GM21423 (cell line): ENCODE measurements around the gene LANCL2.
"Not testable (repeated sequence)": the region's sequence is repeated elsewhere in the genome, so short reads cannot be mapped to it uniquely, and the experiment has no call there.

Source experiments
- ATAC-seq: cut with Tn5 transposase; IDR thresholded peaks from one replicate; pipeline ENCODE4 v1.9.1; 2021; ENCODE audit warnings: mild to moderate bottlenecking, moderate library complexity; ENCODE audit not compliant: unreplicated experiment

LANCL2 gene

DNA sequence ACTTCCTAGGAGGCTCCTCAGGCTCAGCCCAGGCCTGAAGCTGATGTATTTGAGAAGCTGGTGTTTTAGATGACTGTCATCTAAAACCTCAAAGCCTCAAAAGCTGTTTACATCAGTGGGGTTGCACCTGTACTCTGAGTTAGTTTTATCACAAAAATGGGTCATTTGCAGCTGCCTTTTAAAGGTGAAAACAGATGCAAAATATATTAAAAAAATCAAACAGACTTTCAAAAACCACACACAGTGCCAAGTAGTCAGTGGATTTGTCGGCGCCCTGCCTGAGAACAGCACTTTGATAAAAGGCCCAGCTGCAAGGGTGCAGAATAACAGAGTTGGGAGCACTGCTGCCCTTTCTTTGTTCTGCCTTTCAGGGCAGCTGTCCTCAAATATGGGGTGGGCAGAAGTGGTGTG, 104.1 kb downstream of the LANCL2 start:
- ATAC-seq: no peak

DNA sequence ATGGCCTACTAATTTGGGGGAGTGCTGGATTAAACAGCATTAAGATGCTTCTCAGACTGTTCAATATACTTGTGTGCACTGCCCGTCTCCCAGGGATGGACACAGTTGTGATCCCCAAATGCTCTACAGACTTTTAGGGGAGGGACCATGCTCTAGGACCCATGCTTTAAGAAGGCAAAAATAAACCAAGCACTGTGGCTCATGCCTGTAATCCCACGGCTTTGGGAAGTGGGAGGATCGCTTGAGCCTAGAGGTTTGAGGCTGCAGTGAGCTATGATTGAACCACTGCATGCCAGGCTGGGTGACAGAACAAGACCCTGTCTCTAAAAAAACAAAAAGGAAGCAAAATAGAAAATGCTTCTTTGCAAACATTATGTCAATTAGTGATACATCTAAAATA, 104.6 kb downstream of the LANCL2 start:
- no peak for ATAC-seq

DNA sequence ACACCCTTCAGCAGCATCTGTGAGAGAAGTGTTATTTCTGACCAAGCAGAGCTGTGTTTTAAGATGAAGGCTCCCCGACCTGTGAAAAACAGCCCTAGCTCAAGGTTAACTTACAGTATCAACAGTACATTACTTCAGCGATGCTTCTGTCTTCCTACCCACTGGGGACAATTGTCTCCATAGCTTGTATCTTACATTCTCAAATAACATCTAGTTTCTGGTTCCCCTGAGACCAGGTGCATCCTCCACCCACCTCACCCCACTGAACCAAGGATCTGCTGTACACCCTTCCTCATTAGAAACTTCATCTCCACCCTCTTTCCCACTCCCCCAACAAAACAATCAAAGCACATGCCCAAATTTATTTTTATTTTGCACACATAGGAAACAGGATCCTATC, 105.1 kb downstream of the LANCL2 start:
- no peak for ATAC-seq

DNA sequence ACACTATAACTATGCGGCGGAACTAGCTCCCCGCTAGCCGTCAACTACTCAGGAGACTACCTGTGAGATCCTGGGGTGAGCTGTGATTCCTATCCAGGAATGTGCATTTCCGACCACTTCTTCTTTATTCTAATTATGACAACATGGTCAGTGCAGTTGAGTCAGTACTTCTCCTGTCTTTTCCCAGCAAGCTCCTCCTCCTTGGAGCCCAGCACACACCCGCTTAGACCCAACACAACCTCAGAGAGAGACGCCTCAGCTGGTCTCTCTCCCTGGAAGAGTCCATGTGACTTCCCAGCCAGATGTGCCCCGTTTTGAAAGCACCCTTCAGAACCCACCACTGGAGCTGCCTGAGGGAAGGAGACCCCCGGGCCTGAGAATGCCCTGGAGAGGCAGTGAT, 106.5 kb downstream of the LANCL2 start:
- not testable (repeated sequence) for ATAC-seq

DNA sequence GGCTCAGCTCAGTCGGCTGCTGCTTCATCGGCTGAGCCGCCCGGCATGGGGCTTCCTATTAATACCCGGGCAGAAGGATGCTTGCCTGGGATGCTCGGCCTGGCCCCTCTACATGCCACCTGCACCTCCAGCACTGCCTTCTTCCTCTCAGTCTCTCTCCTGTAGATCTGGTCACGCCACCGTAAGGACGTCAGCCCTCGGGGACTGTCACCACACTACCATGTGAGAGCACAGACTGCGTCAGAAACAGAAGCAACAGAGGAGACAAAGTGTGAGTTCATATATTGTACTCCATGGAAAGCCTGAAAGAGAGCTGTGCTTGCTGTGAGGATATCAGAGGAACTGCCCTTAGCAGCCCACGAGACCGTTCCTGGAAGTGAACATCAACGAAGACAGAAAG, 107.3 kb downstream of the LANCL2 start:
- ATAC-seq: not testable (repeated sequence)

DNA sequence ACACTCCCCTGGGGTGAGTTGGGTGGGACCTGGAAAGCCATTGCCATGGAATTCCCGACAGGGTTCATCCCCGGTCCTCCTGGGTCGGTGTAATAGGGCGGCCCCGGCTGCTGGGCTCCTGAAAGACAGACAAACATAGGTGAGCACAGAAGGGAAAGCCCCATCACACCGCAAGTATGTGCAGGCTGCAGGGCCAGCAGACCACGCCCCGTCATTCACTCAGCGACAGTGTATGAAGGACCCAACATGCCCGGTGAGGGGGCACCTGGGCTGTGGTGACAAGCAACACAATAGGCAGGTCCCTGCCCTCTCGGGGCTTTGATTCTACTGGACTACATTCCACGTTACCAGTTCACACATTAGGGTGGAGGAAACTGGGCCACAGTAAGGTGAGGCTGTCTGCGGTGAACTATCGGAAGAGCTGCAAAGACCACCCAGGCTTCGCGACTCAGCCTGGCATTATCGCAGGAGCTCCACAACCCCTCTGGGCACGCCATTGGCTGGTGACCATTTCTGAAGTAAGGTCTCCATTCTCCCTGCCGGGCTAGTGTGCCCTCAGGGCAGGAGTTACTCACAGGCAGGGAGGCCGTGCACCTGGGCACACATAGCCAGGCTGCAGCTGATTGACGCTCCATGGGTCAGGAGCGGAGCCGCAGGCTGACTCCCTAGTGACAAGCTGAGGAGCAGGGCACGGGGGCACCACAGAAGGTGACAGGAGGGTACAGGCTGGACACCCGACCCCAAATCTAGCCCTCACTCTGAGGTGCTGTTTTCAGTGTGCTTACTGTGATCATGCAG, 108.0 kb downstream of the LANCL2 start:
- ATAC-seq: no peak

DNA sequence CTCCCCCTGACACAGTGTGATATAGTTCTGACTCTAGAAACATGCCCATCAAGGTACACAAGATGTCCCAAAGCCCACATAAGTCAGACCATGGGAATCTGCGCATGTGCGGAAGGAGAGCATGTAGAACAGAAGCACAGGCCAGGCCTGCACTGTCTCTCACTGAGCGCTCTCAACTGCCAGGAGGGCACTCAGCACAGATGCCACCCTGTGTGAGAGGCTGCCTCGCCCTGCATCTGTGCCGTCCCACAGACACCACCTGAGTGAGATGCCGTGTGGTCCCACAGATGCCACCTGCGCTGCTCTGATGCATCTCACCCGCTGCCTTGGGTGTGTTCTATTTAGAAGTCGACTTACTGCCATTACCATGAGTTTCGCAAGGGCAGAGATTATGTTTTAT, 108.8 kb downstream of the LANCL2 start:
- no peak for ATAC-seq

DNA sequence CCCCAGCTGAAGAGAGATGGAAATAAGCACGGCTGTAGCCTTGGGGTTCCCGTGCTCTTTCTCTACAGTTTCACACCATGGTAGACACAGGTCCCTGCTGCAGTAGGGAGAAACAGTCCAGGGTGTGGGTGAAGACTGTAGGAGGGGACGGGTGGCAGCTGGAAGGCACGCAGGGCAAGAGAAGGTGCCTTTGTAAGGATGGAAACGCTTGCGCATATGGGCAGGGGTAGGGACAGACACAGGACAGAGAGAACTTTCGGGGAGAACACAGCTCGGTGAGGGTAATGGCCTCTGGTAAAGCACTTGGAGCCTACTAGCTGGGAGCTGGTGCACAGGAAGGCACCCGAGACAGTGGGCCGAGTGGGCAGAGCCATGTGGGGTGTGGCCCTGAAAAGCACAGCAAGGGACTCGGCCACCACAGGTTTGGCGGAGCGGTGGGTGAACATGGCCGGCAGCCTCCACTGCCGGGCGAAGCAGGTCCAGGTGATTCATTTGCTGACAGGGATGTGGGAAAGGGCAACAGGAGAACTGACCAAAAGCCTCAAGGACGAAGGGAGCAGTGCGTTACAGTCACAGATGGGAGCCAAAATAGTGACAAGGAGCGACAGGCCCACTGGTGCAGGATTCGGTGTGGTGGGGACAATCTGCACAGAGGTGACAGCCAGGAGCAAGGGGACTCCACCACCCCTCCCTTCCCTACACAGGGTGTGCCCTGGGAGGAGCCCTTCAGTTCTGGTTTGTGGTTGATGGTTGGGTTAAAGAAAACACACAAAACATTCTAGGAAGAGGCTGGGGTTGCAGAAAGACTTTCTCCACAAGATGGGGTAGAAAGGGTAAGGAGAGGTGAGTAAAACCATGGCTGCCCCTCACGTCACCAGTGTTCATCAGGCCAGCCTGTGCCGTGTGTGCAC, 110.1 kb downstream of the LANCL2 start:
- ATAC-seq: no peak

DNA sequence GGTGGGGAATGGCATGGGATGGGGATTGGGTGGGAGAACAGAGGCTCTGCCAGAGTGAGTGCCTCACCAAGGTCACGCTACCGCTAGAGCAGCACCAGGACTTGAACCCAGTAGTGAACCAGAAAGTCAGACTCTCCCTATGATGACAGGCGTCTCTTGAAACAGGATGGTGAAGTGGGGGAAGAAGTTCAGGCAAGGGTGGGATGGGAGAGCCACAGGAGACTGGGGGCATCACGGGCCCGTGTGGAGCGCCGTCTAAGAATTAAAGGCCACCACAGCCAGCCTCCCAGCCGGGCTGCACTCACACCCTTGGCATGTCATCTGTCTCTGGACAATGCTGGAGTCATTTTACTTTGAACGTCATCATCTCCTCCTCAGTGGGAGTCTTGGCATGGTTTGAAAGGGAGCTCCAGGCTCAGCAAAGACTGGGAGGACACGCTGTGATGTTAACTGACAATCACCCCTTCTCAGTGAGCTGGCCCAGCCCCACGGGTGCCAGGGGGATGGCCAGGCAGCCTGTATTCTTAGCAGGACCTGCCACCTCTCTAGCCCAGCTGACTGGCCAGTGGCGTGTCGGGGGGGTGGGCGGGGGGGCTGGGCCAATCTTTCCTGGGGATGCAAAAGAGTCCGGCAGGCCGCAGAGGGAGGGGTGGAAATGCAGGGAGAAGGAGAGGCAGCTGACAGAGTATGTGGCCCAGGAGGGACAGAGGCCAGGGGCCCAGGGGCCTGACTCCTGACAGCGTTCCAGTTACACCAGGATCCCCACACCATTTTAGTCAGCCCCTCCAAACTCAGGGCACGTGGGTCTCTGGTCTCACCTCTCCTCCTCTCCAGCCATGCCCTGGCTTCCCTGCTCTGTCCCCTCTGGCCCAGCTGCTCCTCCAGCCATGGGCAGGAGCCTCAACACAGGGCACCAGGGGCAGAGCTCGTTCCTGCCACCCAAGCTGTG, 111.0 kb downstream of the LANCL2 start:
- no peak for ATAC-seq

DNA sequence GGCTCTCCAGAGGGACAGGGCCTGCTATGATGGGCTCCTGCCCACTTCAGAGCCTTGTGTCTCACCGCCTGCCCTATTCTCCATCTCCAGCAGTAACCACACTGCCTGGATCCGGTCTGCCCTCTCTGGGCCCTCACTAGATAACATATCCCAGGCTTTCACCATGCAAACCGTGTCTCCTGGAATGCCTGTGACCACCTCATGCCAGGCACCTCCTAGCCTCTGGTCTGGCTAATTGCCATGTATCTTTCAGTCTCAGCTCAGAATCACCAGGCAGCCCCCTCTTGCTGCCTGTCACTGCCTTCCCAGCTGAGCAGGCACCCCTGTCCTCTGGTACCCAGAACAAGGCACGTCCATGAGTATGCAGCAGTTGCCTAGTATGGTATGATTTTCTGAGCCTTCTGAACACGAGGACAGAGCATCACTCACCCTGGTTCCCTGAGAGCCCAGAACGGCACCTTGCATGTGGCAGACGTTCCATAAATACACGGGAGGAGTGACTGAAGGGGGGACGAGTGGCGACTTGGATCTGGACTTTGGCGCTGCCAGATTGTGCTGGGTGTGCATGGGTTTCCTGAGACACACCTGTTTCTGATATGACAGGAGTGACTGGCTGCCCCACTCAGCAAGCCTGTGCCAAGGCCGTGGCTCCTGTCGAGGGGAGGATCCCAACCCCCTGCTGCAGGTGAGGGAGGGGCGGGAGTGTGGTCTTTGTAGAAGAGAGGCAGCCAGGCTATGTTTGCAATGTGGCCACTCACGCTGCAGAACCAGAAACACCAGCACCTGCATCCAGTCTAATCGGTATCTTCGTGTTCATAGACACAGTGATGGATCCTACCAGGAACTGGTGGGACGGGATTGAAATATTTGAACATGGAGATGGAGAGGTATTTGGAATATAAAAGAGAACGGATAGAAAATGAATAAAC, 112.0 kb downstream of the LANCL2 start:
- ATAC-seq: no peak

DNA sequence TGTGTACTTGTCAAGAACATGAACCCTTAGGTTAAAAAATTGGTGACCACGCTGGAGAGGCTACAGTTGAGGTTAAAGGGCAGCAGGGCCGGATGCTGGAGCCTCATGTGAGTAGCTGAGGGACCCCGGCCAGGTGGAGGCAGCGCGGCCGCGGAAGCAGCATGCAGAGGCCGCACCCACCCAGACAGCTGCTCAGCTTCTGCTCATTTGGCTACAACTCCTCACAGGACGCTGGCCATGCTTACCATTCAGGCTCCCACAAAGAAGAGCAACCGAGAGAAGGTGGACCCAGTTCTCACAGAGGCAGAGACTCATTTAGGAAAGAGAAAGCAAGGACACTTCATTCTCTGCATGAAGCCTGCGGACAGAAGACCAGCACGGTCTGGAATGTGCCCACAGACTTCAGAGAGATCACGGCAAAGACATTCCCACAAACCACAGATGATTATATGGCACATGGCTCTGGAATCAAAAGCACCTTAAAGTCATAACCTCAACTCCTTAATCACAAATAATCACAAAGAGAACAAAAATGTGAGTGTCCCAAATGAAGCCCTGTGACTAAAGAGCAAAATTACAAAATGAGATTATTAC, 112.7 kb downstream of the LANCL2 start:
- ATAC-seq: no peak

DNA sequence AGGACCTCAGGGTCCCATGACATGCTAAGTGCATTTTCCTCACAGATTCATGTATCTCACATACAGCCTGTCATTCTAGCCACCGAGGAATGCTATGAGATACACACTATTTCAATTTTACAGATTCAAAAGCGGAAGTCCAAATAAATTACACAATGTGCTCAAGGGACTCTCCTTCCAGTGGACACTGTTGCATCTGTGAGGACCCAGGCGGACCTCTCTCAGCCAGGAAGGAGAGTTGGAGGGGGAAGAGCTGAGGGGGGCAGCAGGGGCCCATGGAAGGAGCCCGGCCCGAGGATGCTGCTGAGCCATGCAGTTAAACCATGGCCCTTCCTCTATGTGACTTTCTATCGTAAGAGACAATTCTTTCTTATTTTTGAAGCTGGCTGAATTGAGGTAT, 113.6 kb downstream of the LANCL2 start:
- ATAC-seq: no peak

DNA sequence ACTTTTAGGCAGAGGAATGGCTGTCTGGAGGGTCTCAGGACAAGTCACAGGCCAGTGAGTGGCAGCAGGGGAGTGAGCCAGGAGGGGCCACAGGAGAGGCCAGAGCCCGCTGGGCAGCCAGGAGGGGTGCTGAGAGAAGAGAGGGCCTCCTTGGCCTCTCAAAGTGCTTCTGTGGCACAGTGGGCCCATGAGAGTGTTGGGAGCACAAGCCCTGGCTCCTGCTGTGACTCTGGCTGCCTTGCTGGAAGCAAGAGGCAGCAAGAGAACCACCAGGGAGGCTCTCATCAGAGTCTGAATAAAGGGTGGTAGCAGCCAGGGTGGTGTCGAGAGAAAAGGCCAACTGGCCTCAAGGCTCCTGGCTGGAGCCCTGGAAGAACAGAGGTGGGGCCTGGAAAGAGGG, 116.0 kb downstream of the LANCL2 start:
- ATAC-seq: no peak

DNA sequence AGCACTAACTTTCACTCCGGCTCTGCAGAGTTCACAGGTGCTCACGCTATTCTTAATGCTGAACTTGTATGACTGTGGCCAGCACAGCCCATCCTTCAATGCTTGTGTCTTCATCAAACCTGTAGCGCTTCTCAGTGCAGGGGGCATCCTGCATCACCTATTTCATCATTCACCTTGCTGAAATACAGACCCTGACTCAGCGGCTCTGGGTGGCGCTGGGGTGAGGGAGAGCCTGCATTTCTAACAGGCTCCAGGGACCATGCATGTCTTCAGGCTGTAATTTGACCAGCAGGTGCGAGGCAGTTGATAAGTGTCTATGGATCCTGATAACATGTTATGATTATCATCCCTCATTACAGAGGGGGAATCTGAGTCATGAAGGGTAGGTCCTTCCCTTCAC, 117.9 kb downstream of the LANCL2 start:
- no peak for ATAC-seq
